Fibroblast of lung (primary cell): ENCODE data around the gene KIAA1671.

Experiments
- CTCF ChIP-seq, 2 donors: IDR thresholded peaks in 1 of 2; conservative IDR thresholded peaks in 1 of 2; 1 replicate in 1 of 2; 2 replicates in 1 of 2; pipeline ENCODE4 v1.5.1; 2011 to 2012; ENCODE audit warnings: low read length in 2 of 2, control low read depth in 1 of 2, inconsistent platforms in 1 of 2, low read depth in 1 of 2, mild to moderate bottlenecking in 1 of 2
- EZH2 ChIP-seq: IDR thresholded peaks from 2 replicates; pipeline ENCODE4 v1.5.1; 2012; ENCODE audit warnings: low read length, control low read depth, mild to moderate bottlenecking; ENCODE audit errors: missing control alignments

- TF ChIP-seq CTCF (conservative IDR thresholded peaks at IDR 0.05 in 1 of 2, IDR thresholded peaks at IDR 0.05 in 1 of 2; ENCODE audit: low read depth in 1 of 2, low read length in 2 of 2): no peak
- TF ChIP-seq EZH2: no peak
Measured at GRCh38 chr22:25228822-25229221, 276.3 kb downstream of the KIAA1671 start.
